GM12873 (cell line): Measurements from ENCODE around the gene NTN3.

Source experiments
- TF ChIP-seq, protein P1 (sequence below): IDR thresholded peaks from 2 replicates; pipeline ENCODE4 v1.5.1; 2012; ENCODE audit warnings: low read depth, mild to moderate bottlenecking, moderate library complexity, low read length, control low read depth; ENCODE audit not compliant: insufficient read depth; ENCODE audit errors: missing control alignments

Gene NTN3

DNA sequence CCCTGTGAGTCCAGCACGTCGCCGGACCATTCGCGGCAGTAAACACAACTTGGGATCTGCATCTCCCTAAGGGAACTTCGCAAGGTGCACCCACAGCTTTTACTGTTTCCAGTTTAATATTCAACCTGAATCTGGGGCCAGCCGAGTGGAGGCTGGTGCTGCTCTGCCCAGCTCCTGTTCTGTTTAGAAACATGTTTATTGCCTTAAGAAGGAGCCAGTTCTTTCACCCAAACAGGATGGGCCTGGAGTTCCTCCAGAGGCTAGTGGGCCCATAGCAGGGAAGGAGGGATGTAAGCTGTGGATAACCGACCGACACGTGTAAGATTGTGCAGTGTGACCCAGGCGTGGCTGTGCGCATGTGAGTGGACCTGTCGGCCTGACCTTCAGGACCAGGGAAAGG, 21.2 kb downstream of the NTN3 start:
- TF ChIP-seq, protein P1, sequence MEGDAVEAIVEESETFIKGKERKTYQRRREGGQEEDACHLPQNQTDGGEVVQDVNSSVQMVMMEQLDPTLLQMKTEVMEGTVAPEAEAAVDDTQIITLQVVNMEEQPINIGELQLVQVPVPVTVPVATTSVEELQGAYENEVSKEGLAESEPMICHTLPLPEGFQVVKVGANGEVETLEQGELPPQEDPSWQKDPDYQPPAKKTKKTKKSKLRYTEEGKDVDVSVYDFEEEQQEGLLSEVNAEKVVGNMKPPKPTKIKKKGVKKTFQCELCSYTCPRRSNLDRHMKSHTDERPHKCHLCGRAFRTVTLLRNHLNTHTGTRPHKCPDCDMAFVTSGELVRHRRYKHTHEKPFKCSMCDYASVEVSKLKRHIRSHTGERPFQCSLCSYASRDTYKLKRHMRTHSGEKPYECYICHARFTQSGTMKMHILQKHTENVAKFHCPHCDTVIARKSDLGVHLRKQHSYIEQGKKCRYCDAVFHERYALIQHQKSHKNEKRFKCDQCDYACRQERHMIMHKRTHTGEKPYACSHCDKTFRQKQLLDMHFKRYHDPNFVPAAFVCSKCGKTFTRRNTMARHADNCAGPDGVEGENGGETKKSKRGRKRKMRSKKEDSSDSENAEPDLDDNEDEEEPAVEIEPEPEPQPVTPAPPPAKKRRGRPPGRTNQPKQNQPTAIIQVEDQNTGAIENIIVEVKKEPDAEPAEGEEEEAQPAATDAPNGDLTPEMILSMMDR = no peak

DNA sequence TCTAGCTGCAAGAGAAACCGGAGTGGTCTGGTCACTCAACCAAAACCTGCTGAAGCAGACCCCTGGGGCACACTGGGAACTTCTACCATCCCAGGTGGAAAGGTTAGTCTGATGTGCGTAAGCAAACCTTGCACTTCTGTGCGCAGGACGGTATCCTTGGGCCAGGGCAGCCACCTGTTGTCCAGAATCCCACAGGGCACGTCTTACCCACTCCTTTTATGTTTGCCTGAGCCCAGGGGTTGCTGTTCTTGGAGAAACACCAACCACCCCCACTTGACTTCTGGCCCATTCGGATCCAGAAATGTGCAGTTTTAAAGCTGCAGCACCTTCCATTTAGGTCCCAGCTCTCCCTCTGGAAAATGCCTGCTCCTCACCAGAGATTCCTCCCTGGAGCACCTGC, 22.5 kb downstream of the NTN3 start:
- TF ChIP-seq, protein P1 = no peak

DNA sequence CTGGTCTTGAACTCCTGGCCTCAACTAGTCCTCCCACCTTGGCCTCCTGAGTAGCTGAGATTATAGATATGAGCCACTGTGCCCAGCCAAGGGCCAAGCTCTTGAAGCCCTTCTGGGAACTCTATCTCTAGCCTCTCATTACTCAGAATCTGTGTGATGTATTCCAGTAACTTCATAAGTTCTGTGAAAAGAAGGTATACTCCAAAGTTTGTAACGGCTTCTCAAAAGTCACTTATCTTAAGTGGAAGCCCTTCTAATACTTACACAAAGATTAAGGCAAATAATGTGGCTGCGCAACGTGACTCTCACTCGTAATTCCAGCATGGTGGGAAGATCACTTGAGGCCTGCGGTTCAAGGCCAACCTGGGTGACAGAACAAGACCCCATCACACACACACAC, 23.5 kb downstream of the NTN3 start:
- TF ChIP-seq, protein P1 = no peak

DNA sequence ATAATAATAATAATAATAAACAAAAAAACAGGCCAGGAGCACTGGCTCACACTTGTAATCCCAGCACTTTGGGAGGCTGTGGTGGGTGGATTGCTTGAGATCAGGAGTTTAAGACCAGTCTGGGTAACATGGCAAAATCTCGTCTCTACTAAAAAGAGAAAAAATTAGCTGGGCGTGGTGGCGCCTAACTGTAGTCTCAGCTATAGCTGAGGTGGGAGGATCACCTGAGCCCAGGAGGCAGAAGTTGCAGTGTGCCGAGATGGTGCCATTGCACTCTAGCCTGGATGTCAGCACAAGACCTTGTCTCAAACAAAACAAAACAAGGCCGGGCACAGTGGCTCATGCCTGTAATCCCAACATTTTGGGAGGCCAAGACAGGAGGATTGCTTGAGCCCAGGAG, 23.9 kb downstream of the NTN3 start:
- TF ChIP-seq, protein P1 = no peak

DNA sequence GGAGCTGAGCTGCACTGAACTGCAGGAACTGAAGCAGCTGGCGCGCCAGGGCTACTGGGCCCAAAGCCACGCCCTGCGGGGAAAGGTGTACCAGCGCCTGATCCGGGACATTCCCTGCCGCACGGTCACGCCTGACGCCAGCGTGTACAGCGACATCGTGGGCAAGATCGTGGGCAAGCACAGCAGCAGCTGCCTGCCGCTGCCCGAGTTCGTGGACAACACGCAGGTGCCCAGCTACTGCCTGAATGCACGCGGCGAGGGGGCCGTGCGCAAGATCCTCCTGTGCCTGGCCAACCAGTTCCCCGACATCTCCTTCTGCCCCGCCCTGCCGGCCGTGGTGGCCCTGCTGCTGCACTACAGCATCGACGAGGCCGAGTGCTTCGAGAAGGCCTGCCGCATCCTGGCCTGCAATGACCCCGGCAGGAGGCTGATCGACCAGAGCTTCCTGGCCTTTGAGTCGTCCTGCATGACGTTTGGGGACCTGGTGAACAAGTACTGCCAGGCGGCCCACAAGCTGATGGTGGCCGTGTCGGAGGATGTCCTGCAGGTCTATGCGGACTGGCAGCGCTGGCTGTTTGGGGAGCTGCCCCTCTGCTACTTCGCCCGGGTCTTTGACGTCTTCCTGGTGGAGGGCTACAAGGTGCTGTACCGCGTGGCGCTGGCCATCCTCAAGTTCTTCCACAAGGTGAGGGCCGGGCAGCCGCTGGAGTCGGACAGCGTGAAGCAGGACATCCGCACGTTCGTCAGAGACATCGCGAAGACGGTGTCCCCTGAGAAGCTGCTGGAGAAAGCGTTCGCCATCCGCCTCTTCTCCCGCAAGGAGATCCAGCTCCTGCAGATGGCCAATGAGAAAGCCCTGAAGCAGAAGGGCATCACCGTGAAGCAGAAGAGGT, 25.4 kb downstream of the NTN3 start:
- TF ChIP-seq, protein P1 = no peak

DNA sequence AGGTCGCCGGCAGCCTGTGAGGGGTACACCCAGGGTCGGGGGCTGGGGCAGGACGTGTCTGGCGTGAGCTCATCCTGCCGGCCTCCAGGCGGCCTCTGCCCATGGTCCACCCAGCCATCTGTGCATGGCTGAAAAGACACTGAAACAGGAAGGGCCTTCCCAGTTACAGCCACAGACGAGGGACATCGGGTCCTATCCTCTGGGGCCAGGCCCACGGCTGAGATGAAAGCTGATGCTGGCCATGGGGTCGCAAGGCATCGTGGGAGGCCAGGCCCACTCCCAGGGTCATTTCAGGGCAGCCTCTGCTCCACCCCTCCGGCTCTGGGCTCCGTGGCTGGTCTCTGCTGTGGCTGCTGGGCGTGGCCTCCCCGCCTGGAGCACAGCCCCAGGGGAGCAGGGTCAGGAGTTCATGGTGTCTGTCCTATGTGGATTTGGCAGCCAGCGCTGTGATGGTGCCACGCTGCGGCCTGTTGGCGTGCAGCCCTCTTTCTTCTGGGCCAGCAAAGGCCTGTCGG, 26.1 kb downstream of the NTN3 start:
- TF ChIP-seq, protein P1 = no peak

DNA sequence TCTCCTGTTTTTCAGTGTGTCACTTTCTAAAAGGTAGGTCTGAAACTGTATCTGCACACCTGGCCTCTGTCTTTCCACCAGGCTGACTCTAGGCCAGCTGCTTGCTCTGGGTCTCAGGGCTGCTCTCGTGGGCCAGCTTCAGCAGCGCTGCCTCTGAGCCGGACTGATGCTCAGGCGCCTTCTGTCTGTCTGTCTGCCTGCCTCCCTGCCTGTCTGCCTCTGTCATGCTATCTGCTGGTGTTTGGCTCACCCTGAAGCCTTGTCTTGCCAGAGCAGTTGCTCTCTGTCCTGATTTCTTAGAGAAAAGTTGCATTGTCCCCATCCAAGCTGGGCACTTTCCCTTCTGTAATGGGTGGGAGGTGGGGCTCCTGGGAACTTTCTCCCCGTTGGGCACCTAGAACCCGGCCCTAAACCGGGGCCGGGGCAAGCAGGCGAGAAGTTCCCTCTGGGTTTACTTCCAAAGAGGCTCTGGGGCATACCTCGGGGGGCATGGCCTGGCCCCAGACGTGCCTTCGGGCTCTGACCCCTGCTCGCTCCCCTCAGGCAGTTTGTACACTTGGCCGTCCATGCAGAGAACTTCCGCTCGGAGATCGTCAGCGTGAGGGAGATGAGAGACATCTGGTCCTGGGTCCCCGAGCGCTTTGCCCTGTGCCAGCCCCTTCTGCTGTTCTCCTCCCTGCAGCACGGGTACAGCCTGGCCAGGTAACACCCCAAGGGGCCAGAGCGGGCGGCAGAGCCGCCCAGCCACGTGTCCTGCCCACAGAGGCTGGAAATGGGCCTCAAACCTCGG, 26.8 kb downstream of the NTN3 start:
- TF ChIP-seq, protein P1 = no peak
